Measurements from ENCODE around the gene RHOV.

The RHOV gene
- 0 to 0.49 (median 0.04) reads per million in 4 experiments for total RNA-seq

GRCh38 chr15:40873694-40874561 is at the start of gene RHOV:
RHOV (minus strand) TSS chr15:40874234; CDS start chr15:40874139, 95 bp downstream.
- peak; percentile 42 for DNase-seq

GRCh38 chr15:40923551-40923950 is 49.5 kb upstream of the RHOV start:
- DNase-seq: no peak

DNA sequence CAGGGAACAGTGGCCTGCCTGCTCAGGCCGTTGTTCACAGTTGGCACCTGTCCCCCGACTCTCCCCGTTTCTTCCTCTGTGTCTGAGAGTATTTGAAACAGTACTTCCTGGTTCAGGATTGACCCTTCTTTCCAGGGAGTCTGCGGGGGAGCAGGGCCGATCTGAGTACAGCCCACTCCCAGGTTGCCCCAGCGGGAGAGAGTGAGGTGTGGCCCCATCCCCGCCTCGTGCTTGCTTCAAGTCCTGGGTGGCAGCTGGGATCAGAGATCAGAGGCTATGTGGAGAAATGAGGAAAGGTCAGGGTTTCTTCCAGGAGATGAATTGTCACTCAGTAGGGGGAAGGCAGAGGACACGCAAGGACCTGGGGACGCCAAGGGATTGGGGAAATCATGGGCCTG is 48.6 kb upstream of the RHOV start:
- no peak for DNase-seq

DNA sequence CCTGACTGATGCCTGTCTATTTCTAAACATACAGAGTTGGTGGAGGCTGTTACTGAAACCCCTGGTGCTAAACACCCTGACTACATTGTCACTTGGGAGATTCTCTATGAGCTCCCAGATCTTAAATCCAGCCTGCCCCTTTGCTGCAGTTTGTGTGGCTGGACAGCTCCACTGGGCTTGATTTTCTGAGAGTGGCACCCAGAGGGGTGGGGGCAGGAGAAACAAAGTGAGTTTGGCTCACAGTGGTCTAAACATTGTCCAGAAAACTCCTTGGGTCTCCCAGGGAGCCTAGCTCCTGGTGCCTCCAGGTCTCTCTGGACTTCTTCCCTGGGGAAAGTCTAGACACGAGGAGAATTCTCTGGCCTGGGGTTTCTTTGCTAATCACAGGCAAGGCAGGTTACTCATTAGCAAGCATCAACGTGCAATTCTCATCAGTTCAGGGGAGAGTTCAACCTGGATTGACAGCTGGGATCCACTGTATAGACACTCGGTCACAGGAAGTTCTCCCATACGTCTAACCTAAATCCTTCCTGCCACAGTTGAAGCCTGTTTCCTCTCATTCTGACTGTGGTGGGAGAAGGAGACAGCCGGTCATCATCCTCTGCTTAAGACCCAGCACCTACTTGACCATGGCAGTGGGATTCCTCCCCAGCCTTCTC is 48.0 kb upstream of the RHOV start:
- DNase-seq: no peak

GRCh38 chr15:40918799-40919392 is 44.9 kb upstream of the RHOV start:
- no peak for DNase-seq

GRCh38 chr15:40918146-40918798 is 44.2 kb upstream of the RHOV start:
- no peak for DNase-seq

GRCh38 chr15:40917585-40917984 is 43.6 kb upstream of the RHOV start:
- no peak for DNase-seq

GRCh38 chr15:40915679-40916078 is 41.6 kb upstream of the RHOV start:
- no peak for DNase-seq

- DNase-seq: no peak
These were observed 41.2 kb upstream of the RHOV start for GRCh38 chr15:40915116-40915661.

- no peak for DNase-seq
These were observed 40.5 kb upstream of the RHOV start for GRCh38 chr15:40914486-40914885.

- no peak for DNase-seq
These were observed 40.0 kb upstream of the RHOV start for GRCh38 chr15:40914013-40914412.

DNA sequence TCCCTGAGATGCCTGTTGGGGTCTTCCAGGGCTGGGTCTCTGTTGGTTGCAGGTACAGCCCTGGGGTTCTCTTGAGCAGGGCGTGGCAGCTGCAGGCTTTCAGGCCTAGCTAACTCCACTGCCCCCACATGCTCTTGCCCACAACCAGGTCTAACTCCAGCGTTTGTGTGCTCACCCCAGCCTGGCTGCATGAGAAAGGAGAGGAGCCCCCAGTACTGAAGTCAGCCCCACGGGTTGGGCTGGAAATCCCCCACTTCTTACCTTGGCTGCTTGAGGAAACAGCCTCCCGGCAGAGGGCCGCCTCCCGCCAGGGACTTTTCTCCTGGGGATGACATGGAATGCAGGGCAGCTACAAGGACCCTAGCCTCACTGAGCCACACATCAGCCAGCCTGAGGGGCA is 38.4 kb upstream of the RHOV start:
- no peak for DNase-seq

- no peak for DNase-seq
These were observed 37.7 kb upstream of the RHOV start for GRCh38 chr15:40911693-40912092.

GRCh38 chr15:40911141-40911540 is 37.1 kb upstream of the RHOV start:
- DNase-seq: no peak

DNA sequence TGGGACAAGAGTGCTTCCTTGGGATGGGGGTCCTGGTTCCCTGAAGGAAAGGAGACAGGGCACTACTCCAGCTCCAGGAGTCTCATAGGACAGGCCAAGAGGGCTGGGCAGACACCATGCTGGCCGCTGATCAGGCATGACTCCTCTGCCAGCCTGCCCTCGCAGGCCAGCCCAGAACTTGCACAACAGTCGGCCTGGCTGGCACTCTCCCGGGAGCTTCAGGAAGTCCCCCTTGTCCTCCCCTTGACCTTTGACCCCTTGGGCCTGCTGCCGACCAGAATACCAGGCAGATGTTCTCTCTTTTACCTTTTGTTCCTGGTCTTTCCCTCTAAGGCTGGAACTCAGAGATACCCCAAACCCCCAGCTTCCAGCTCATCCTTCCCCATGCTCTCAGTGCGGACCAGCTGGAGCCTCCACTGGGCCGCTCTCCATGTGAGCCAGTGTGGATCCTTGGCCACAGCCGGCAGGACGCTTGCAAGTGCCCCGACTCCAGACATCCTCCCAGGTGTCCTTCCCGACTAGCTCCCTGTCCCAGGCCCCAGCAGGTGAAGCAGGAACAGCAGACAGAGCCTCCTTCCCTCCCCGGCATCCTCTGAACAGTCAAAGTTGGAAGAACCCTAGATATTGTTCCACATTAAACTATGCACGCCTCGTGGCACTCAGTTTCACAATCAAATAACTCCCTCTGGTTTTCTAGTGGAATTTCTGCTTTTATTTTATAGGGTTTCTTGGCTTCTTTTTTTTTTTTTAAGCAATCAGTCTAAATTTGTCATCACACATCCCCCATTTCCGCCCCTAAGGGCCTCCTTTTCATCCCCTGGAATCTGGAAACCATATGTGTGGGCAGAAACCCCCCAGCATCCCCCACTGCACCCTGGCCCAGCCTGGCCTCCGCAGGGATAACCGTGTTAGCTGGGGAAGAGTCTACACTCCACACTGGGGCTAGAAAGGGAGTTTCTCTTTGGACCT is 35.9 kb upstream of the RHOV start:
- no peak for DNase-seq

DNA sequence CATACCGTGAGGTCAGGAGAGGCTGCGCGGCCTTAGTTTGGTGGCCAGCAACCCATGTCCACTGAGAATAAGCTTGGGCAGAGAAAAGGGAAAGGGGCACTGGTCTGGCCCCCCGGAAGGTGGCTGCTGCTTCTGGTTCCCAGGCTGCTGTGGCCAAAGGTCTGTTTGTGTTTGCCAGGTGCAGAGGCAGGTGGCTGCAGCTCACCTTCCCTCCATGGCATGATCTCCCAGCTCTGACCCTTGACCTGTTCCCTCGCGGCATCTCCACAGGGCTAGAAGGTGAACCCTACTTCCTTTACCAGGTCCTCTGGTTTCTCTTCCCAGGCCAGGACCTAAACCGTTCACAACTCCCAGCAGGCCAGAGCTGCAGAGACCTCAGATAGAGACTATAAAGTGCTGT is 34.1 kb upstream of the RHOV start:
- no peak for DNase-seq

- DNase-seq: peak; percentile 50
These were observed 33.2 kb upstream of the RHOV start for GRCh38 chr15:40906991-40907802.

- peak; percentile 68 for DNase-seq
These were observed 32.3 kb upstream of the RHOV start for GRCh38 chr15:40906091-40906990.

GRCh38 chr15:40904552-40905201 is 30.6 kb upstream of the RHOV start:
- no peak for DNase-seq

Data from effector CD8-positive, alpha-beta T cell (primary cell).